HCT116 (cell line): ENCODE measurements around the gene SNORC. TPM values are rescaled to one million over a fixed set of nuclear protein-coding genes. Genes with fewer than 3 reads are reported as not detected.

Experiments used
- ATAC-seq: fragments of 200-7000 bp; cut with Tn5 transposase; 2 replicates; pipeline ENCODE4 v1.9.1; 2020; ENCODE audit warnings: mild to moderate bottlenecking, moderate library complexity
- BruUV-seq: library from RNA; stranded (reverse); fragments of 400-500 nt; replicated peaks from 2 replicates; lab custom pipeline; 2021; lab: Mats Ljungman, UMichigan
- CTCF ChIA-PET: fragments of 300-600 bp; sonication (Branson Sonifier 250); formaldehyde crosslinking; loops from one replicate; lab custom pipeline; 2021; ENCODE audit warnings: antibody characterized with exemption; lab: Charles Lee
- POLR2A ChIA-PET: fragments of 300-600, 350-600 bp; sonication (Branson Sonifier 250); formaldehyde crosslinking; loops from one replicate; lab custom pipeline; 2021; ENCODE audit warnings: antibody characterized with exemption; lab: Charles Lee
- RAD21 ChIA-PET, 2 experiments: fragments of 300-600 bp; sonication (Branson Sonifier 250); formaldehyde crosslinking; loops; one replicate each; lab custom pipeline; 2023; ENCODE audit warnings: low total read pairs in 2 of 2; ENCODE audit not compliant: uncharacterized antibody in 2 of 2, unreplicated experiment in 2 of 2, low non-redundant PET in 1 of 2; lab: Charles Lee
- DNase-seq: peaks from one replicate; pipeline ENCODE4 v3.0.0-alpha.2; 2010; ENCODE audit warnings: low read depth, low spot score
- H2AFZ ChIP-seq: fragments of 200-600 bp; shearing (Covaris generic), sonication (generic); 2 replicates; pipeline ENCODE4 v1.6.1; 2017; ENCODE audit warnings: low read depth, mixed run types, mixed read lengths, antibody characterized with exemption, low read length; ENCODE audit not compliant: poor library complexity, severe bottlenecking
- H3K27ac ChIP-seq: 2 replicates; pipeline ENCODE4 v1.5.1; 2012; ENCODE audit warnings: low read depth, low read length
- H3K27me3 ChIP-seq: fragments of 200-600 bp; sonication (generic); 2 replicates; pipeline ENCODE4 v1.6.1; 2016; ENCODE audit warnings: mixed run types, low read length, mixed read lengths; ENCODE audit not compliant: insufficient read depth
- H3K36me3 ChIP-seq, 2 experiments: fragments of 200-500 bp in 1 of 2; fragments of 200-600 bp in 1 of 2; sonication (Bioruptor generic) in 1 of 2; sonication (generic) in 1 of 2; 2 replicates each; pipeline versions ENCODE4 v1.5.1 to v1.6.1; 2014 to 2016; ENCODE audit warnings: low read length in 2 of 2, inconsistent platforms in 1 of 2, mixed read lengths in 1 of 2, mixed run types in 1 of 2; ENCODE audit not compliant: insufficient read depth in 2 of 2, control insufficient read depth in 1 of 2
- H3K4me1 ChIP-seq, 2 experiments: fragments of 200-600 bp in 1 of 2; sonication (generic) in 1 of 2; 2 replicates each; pipeline versions ENCODE4 v1.5.1 to v1.6.1; 2012 to 2017; ENCODE audit warnings: low read length in 2 of 2, inconsistent platforms in 1 of 2, mild to moderate bottlenecking in 1 of 2, mixed read lengths in 1 of 2, mixed run types in 1 of 2, moderate library complexity in 1 of 2; ENCODE audit not compliant: insufficient read depth in 2 of 2, control insufficient read depth in 1 of 2
- H3K4me2 ChIP-seq: fragments of 200-600 bp; sonication (generic); 2 replicates; pipeline ENCODE4 v1.6.1; 2017; ENCODE audit warnings: mixed run types, low read length, mixed read lengths
- H3K4me3 ChIP-seq, 2 experiments: fragments of 200-600 bp in 1 of 2; sonication (generic) in 1 of 2; replicated peaks in 1 of 2; 2 replicates each; pipeline ENCODE4 v1.5.1; 2011 to 2016; ENCODE audit warnings: low read length in 2 of 2, control low read depth in 1 of 2, low read depth in 1 of 2, mild to moderate bottlenecking in 1 of 2, mixed read lengths in 1 of 2, mixed run types in 1 of 2
- H3K79me2 ChIP-seq: fragments of 200-600 bp; sonication (generic); 2 replicates; pipeline ENCODE4 v1.6.1; 2017; ENCODE audit warnings: mild to moderate bottlenecking, mixed run types, low read length, moderate library complexity, mixed read lengths; ENCODE audit not compliant: insufficient read depth
- H3K9ac ChIP-seq: fragments of 200-600 bp; sonication (generic); 2 replicates; pipeline ENCODE4 v1.6.1; 2016; ENCODE audit warnings: low read length, mixed read lengths
- H3K9me2 ChIP-seq: fragments of 200-600 bp; sonication (generic), shearing (Covaris generic); 2 replicates; pipeline ENCODE4 v1.6.1; 2017; ENCODE audit warnings: mixed run types, mild to moderate bottlenecking, moderate library complexity; ENCODE audit not compliant: insufficient read depth
- H3K9me3 ChIP-seq, 2 experiments: fragments of 200-500 bp in 1 of 2; fragments of 200-600 bp in 1 of 2; sonication (Bioruptor generic) in 1 of 2; sonication (generic) in 1 of 2; 2 replicates each; pipeline ENCODE4 v1.6.1; 2014 to 2017; ENCODE audit warnings: low read length in 2 of 2, mixed read lengths in 2 of 2, inconsistent platforms in 1 of 2, low read depth in 1 of 2, mild to moderate bottlenecking in 1 of 2, mixed run types in 1 of 2, moderate library complexity in 1 of 2; ENCODE audit not compliant: control insufficient read depth in 1 of 2, insufficient read depth in 1 of 2
- H4K20me1 ChIP-seq: fragments of 200-600 bp; sonication (generic), shearing (Covaris generic); 2 replicates; pipeline ENCODE4 v1.6.1; 2017; ENCODE audit warnings: mixed run types, mild to moderate bottlenecking, moderate library complexity; ENCODE audit not compliant: insufficient read depth
- CBX3 ChIP-seq: IDR thresholded peaks from 2 replicates; pipeline ENCODE4 v1.6.1; 2012; ENCODE audit warnings: low read depth
- CEBPB ChIP-seq: IDR thresholded peaks from 2 replicates; pipeline ENCODE4 v1.6.1; 2012; ENCODE audit warnings: low read depth
- EGR1 ChIP-seq: IDR thresholded peaks from 2 replicates; pipeline ENCODE4 v1.6.1; 2012; ENCODE audit warnings: low read depth
- ELF1 ChIP-seq: IDR thresholded peaks from 2 replicates; pipeline ENCODE4 v1.6.1; 2012; ENCODE audit warnings: low read depth, borderline replicate concordance
- EZH2 ChIP-seq: fragments of 200-600 bp; sonication (generic); IDR thresholded peaks from 2 replicates; pipeline ENCODE4 v1.6.1; 2017; ENCODE audit warnings: antibody characterized with exemption, mixed run types
- EZH2phosphoT487 ChIP-seq: fragments of 200-600 bp; IDR thresholded peaks from 2 replicates; pipeline ENCODE4 v1.6.1; 2018; ENCODE audit warnings: antibody characterized with exemption, borderline replicate concordance
- FOSL1 ChIP-seq: IDR thresholded peaks from 2 replicates; pipeline ENCODE4 v1.6.1; 2012; ENCODE audit warnings: low read depth
- MAX ChIP-seq: IDR thresholded peaks from 2 replicates; pipeline ENCODE4 v1.6.1; 2012
- POLR2A ChIP-seq: IDR thresholded peaks from 2 replicates; pipeline ENCODE4 v1.7.0; 2011; ENCODE audit warnings: borderline replicate concordance; ENCODE audit not compliant: insufficient read depth, insufficient read length; ENCODE audit errors: extremely low read depth
- POLR2AphosphoS5 ChIP-seq: IDR thresholded peaks from 2 replicates; pipeline ENCODE4 v1.6.1; 2011; ENCODE audit warnings: mild to moderate bottlenecking, low read depth, low read length, moderate library complexity
- REST ChIP-seq: IDR thresholded peaks from 2 replicates; pipeline ENCODE4 v1.6.1; 2012; ENCODE audit warnings: low read depth
- SIN3A ChIP-seq: IDR thresholded peaks from 2 replicates; pipeline ENCODE4 v1.6.1; 2012; ENCODE audit warnings: low read depth
- SP1 ChIP-seq: IDR thresholded peaks from 2 replicates; pipeline ENCODE4 v1.6.1; 2012; ENCODE audit warnings: low read depth
- SRF ChIP-seq: IDR thresholded peaks from 2 replicates; pipeline ENCODE4 v1.6.1; 2012; ENCODE audit warnings: low read depth
- TCF7L2 ChIP-seq: IDR thresholded peaks from 2 replicates; pipeline ENCODE4 v1.7.0; 2011; ENCODE audit warnings: borderline replicate concordance, inconsistent platforms; ENCODE audit not compliant: insufficient read depth, insufficient read length; ENCODE audit errors: extremely low read depth
- YY1 ChIP-seq: IDR thresholded peaks from 2 replicates; pipeline ENCODE4 v1.6.1; 2011; ENCODE audit warnings: low read length, low read depth, moderate library complexity, mild to moderate bottlenecking; ENCODE audit not compliant: insufficient replicate concordance; ENCODE audit errors: extremely low read depth
- ZFX ChIP-seq: fragments of 450-650 bp; IDR thresholded peaks from 2 replicates; pipeline ENCODE4 v1.6.1; 2017
- ZNF274 ChIP-seq: fragments of 200-500 bp; sonication (Bioruptor generic); IDR thresholded peaks from 2 replicates; pipeline ENCODE4 v1.6.1; 2014; ENCODE audit warnings: mild to moderate bottlenecking, low read depth, low read length, inconsistent platforms
- intact Hi-C: fragments of 100-400 bp; cut with micrococcal nuclease; formaldehyde crosslinking; loops from 2 replicates; pipeline ENCODE4 v1.10.0; 2022
- total RNA-seq: library from RNA; stranded (reverse); gene quantifications from one replicate; pipeline ENCODE4 v1.2.1, GENCODE V29; 2021; ENCODE audit not compliant: unreplicated experiment
- TF ChIP-seq, protein P1 (sequence below): IDR thresholded peaks from 2 replicates; pipeline ENCODE4 v1.6.1; 2012
- TF ChIP-seq, protein P2 (sequence below), 3 experiments: fragments of 200-600 bp in 1 of 3; sonication (generic) in 1 of 3; IDR thresholded peaks in 2 of 3; conservative IDR thresholded peaks in 1 of 3; 2 replicates each; pipeline ENCODE4 v1.5.1; 2012 to 2017; ENCODE audit warnings: low read depth in 2 of 3, low read length in 2 of 3, antibody characterized with exemption in 1 of 3, borderline replicate concordance in 1 of 3, control low read depth in 1 of 3, mild to moderate bottlenecking in 1 of 3, mixed read lengths in 1 of 3, mixed run types in 1 of 3, moderate library complexity in 1 of 3; ENCODE audit not compliant: insufficient read depth in 1 of 3

The SNORC gene
- total RNA-seq, 1 experiment from 2014 or later = 14.0 TPM

- ATAC-seq = no peak
- no peak overlapping the region for H2AFZ ChIP-seq
- H4K20me1 ChIP-seq = no peaks in the 10 kb centered on the region
- H3K36me3 ChIP-seq = 0 out of 4 replicates have a peak, but pooled peaks cover 0 to 8% of the 10 kb centered on the region in 2 experiments
- H3K9ac ChIP-seq = no peak overlapping the region
- H3K9me3 ChIP-seq = no peaks in the 10 kb centered on the region
- RAD21 ChIA-PET = no interaction called here
- H3K27me3 ChIP-seq = no peaks in the 10 kb centered on the region
- POLR2A ChIA-PET = no interaction called here
- H3K4me1 ChIP-seq = no peaks in the 10 kb centered on the region
- H3K4me3 ChIP-seq = no peak overlapping the region
- no peak for DNase-seq
- H3K27ac ChIP-seq = no peak overlapping the region
- TF ChIP-seq EGR1 (no peak), ZNF274 (no peak), SRF (no peak), CEBPB (no peak), SIN3A (no peak), REST (no peak), TCF7L2 (no peak), POLR2AphosphoS5 (no peak), SP1 (no peak), ELF1 (no peak), MAX (no peak), ZFX (no peak), POLR2A (no peak), CBX3 (no peak), YY1 (no peak), FOSL1 (no peak), EZH2phosphoT487 (no peak), EZH2 (no peak)
- TF ChIP-seq, protein P1, sequence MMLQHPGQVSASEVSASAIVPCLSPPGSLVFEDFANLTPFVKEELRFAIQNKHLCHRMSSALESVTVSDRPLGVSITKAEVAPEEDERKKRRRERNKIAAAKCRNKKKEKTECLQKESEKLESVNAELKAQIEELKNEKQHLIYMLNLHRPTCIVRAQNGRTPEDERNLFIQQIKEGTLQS = no peak
- TF ChIP-seq, protein P2, sequence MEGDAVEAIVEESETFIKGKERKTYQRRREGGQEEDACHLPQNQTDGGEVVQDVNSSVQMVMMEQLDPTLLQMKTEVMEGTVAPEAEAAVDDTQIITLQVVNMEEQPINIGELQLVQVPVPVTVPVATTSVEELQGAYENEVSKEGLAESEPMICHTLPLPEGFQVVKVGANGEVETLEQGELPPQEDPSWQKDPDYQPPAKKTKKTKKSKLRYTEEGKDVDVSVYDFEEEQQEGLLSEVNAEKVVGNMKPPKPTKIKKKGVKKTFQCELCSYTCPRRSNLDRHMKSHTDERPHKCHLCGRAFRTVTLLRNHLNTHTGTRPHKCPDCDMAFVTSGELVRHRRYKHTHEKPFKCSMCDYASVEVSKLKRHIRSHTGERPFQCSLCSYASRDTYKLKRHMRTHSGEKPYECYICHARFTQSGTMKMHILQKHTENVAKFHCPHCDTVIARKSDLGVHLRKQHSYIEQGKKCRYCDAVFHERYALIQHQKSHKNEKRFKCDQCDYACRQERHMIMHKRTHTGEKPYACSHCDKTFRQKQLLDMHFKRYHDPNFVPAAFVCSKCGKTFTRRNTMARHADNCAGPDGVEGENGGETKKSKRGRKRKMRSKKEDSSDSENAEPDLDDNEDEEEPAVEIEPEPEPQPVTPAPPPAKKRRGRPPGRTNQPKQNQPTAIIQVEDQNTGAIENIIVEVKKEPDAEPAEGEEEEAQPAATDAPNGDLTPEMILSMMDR (IDR thresholded peaks at IDR 0.05 in 2 of 3, conservative IDR thresholded peaks at IDR 0.05 in 1 of 3; ENCODE audit: borderline replicate concordance in 1 of 3, insufficient read depth in 1 of 3, low read depth in 2 of 3, low read length in 2 of 3) = no peak
- no peaks in the 10 kb centered on the region for H3K79me2 ChIP-seq
- H3K4me2 ChIP-seq = no peak overlapping the region
- CTCF ChIA-PET = no interaction called here
- BruUV-seq = no TSS peak
- intact Hi-C loops = no loop called here
- H3K9me2 ChIP-seq = no peaks in the 10 kb centered on the region
Observed at GRCh38 chr2:232872826-232873225, 2.8 kb downstream of the SNORC start.
